DMS53 treated with DMSO at 0.1 percent for 48 hours (cell line): ENCODE data around the gene COQ8A.
"Not testable (repeated sequence)": the region's sequence is repeated elsewhere in the genome, so short reads cannot be mapped to it uniquely, and the experiment has no call there.

Experiments used
- DNase-seq: peaks from one replicate; lab custom pipeline; 2025; ENCODE audit not compliant: unreplicated experiment; lab: John Stamatoyannopoulos, UW

The COQ8A gene

GRCh38 chr1:226951286-226952117, 11.4 kb downstream of the COQ8A start:
- DNase-seq = no peak

GRCh38 chr1:226952118-226952441, 12.0 kb downstream of the COQ8A start:
- no peak for DNase-seq

GRCh38 chr1:226953175-226953800, 13.2 kb downstream of the COQ8A start:
- no peak for DNase-seq

GRCh38 chr1:226954337-226954736, 14.2 kb downstream of the COQ8A start:
- DNase-seq = no peak

GRCh38 chr1:226954777-226955176, 14.7 kb downstream of the COQ8A start:
- no peak for DNase-seq

- not testable (repeated sequence) for DNase-seq
These were observed 15.8 kb downstream of the COQ8A start for GRCh38 chr1:226955857-226956256.

- DNase-seq = no peak
These were observed 17.0 kb downstream of the COQ8A start for GRCh38 chr1:226956942-226957713.

- DNase-seq = no peak
These were observed 17.6 kb downstream of the COQ8A start for GRCh38 chr1:226957714-226958113.

- DNase-seq = no peak
These were observed 18.2 kb downstream of the COQ8A start for GRCh38 chr1:226958300-226958699.

GRCh38 chr1:226960256-226960655, 20.2 kb downstream of the COQ8A start:
- no peak for DNase-seq

- DNase-seq = no peak
These were observed 21.1 kb downstream of the COQ8A start for GRCh38 chr1:226960944-226961765.

- no peak for DNase-seq
These were observed 22.6 kb downstream of the COQ8A start for GRCh38 chr1:226962421-226963391.

GRCh38 chr1:226964068-226964425, 24.0 kb downstream of the COQ8A start:
- no peak for DNase-seq

- no peak for DNase-seq
These were observed 24.8 kb downstream of the COQ8A start for GRCh38 chr1:226964611-226965486.

GRCh38 chr1:226965581-226966440, 25.7 kb downstream of the COQ8A start:
- DNase-seq = no peak

GRCh38 chr1:226966683-226967082, 26.6 kb downstream of the COQ8A start:
- no peak for DNase-seq

- DNase-seq = no peak
These were observed 27.6 kb downstream of the COQ8A start for GRCh38 chr1:226967665-226968064.

- DNase-seq = no peak
These were observed 31.7 kb downstream of the COQ8A start for GRCh38 chr1:226971765-226972164.
